Gastroesophageal sphincter (tissue), 4 donors: ENCODE data around the gene EML4. TPM values are rescaled to one million over a fixed set of nuclear protein-coding genes. Genes with fewer than 3 reads are reported as not detected.
A peak's percentile ranks its signal among the peaks of the same experiment; 100 is the strongest.

Source experiments
- ATAC-seq: fragments of 150-250 bp; one replicate; pipeline ENCODE4 v1.9.1; 2016; ENCODE audit warnings: mild to moderate bottlenecking, moderate library complexity
- H3K27ac ChIP-seq, 4 donors: fragments of 200-600 bp; sonication (generic) in 3 of 4; 1 replicate in 3 of 4; 2 replicates in 1 of 4; pipeline ENCODE4 v1.5.1; 2016 to 2019
- H3K27me3 ChIP-seq: fragments of 200-600 bp; sonication (generic); one replicate; pipeline ENCODE4 v1.5.1; 2019
- H3K36me3 ChIP-seq, 2 donors: fragments of 200-600 bp; sonication (generic); one replicate each; pipeline ENCODE4 v1.5.1; 2019; ENCODE audit warnings: control low read depth in 1 of 2
- H3K4me1 ChIP-seq, 3 donors: fragments of 200-600 bp; sonication (generic); 1 replicate in 2 of 3; 2 replicates in 1 of 3; pipeline ENCODE4 v1.5.1; 2016 to 2019; ENCODE audit warnings: control low read depth in 2 of 3
- H3K4me3 ChIP-seq, 2 donors: fragments of 200-600 bp; sonication (generic); one replicate each; pipeline ENCODE4 v1.5.1; 2019; ENCODE audit warnings: mild to moderate bottlenecking in 1 of 2, moderate library complexity in 1 of 2
- H3K9me3 ChIP-seq, 3 donors: fragments of 200-600 bp; sonication (generic); one replicate each; pipeline ENCODE4 v1.5.1; 2017 to 2019; ENCODE audit warnings: control low read depth in 2 of 3
- CTCF ChIP-seq, 4 experiments: fragments of 200-600 bp in 2 of 4; fragments of 450-650 bp in 2 of 4; sonication (generic) in 1 of 4; IDR thresholded peaks; one replicate each; pipeline ENCODE4 v1.5.1; 2017 to 2019; ENCODE audit warnings: antibody characterized with exemption in 4 of 4, mild to moderate bottlenecking in 2 of 4, moderate library complexity in 2 of 4
- EP300 ChIP-seq: sonication (generic); formaldehyde crosslinking; IDR thresholded peaks from one replicate; pipeline ENCODE4 v1.6.1; 2017; ENCODE audit warnings: antibody characterized with exemption, mild to moderate bottlenecking
- POLR2A ChIP-seq, 2 donors: fragments of 450-650 bp; IDR thresholded peaks; one replicate each; pipeline ENCODE4 v1.6.1; 2017; ENCODE audit warnings: antibody characterized with exemption in 2 of 2, mild to moderate bottlenecking in 2 of 2, moderate library complexity in 1 of 2
- POLR2AphosphoS5 ChIP-seq: sonication (generic); formaldehyde crosslinking; IDR thresholded peaks from one replicate; pipeline ENCODE4 v1.6.1; 2017; ENCODE audit warnings: antibody characterized with exemption
- WGBS, 2 donors: methylation state at CpG; one replicate each; pipeline ENCODE4 v1.1.5; 2018; ENCODE audit warnings: low coverage in 1 of 2; 5-methylcytosine and 5-hydroxymethylcytosine counted together
- total RNA-seq, 4 donors: library from RNA; depleted of rRNA; stranded (reverse); fragments of >200 nt; gene quantifications; one replicate each; pipeline ENCODE4 v1.1.0, GENCODE V29; 2016

The EML4 gene
- total RNA-seq, 4 donors from 2014 or later: 18.5 to 31.4 (median 23.7) TPM

GRCh38 chr2:42363413-42363812 lies 194.3 kb downstream of the EML4 start:
- H3K9me3 ChIP-seq: no peaks in the 10 kb centered on the region
- H3K36me3 ChIP-seq: no peaks in the 10 kb centered on the region
- ATAC-seq: no peak
- WGBS, 2 donors: 76 to 100% methylated on average over 1 to 3 of the region's 3 CpGs
- H3K27me3 ChIP-seq: no peaks in the 10 kb centered on the region
- no peak overlapping the region for H3K4me3 ChIP-seq
- TF ChIP-seq EP300: no peak
- no peak for TF ChIP-seq POLR2A (IDR thresholded peaks at IDR 0.05)
- no peak for TF ChIP-seq CTCF (IDR thresholded peaks at IDR 0.05)
- TF ChIP-seq POLR2AphosphoS5: no peak
- H3K4me1 ChIP-seq: peaks cover 0 to 27% (median 13%) of the 10 kb centered on the region in 3 donors
- no peak overlapping the region for H3K27ac ChIP-seq

- H3K4me3 ChIP-seq: no peak overlapping the region
- H3K9me3 ChIP-seq: no peaks in the 10 kb centered on the region
- TF ChIP-seq EP300: no peak
- TF ChIP-seq CTCF (IDR thresholded peaks at IDR 0.05): no peak
- no peak for TF ChIP-seq POLR2AphosphoS5
- TF ChIP-seq POLR2A (IDR thresholded peaks at IDR 0.05): no peak
- ATAC-seq: no peak
- 66 to 71% methylated on average over 2 to 3 of the region's 3 CpGs for WGBS, 2 donors
- H3K27me3 ChIP-seq: no peaks in the 10 kb centered on the region
- H3K36me3 ChIP-seq: no peaks in the 10 kb centered on the region
- peaks cover 0 to 15% (median 5%) of the 10 kb centered on the region in 3 donors for H3K4me1 ChIP-seq
- H3K27ac ChIP-seq: no peak overlapping the region
Observed at GRCh38 chr2:42364658-42365057, 195.5 kb downstream of the EML4 start.

GRCh38 chr2:42366411-42366810 lies 197.3 kb downstream of the EML4 start:
- no peak for ATAC-seq
- Histone ChIP-seq H3K4me3 (no peak overlapping the region), H3K27ac (no peak overlapping the region), H3K36me3 (no peaks in the 10 kb centered on the region), H3K4me1 (peaks cover 0 to 7% (median 0%) of the 10 kb centered on the region in 3 donors), H3K27me3 (no peaks in the 10 kb centered on the region), H3K9me3 (no peaks in the 10 kb centered on the region)
- TF ChIP-seq POLR2AphosphoS5 (no peak), CTCF (IDR thresholded peaks at IDR 0.05) (no peak), POLR2A (IDR thresholded peaks at IDR 0.05) (no peak), EP300 (no peak)

GRCh38 chr2:42367835-42368234 lies 198.7 kb downstream of the EML4 start:
- TF ChIP-seq POLR2AphosphoS5 (no peak), EP300 (no peak), CTCF (IDR thresholded peaks at IDR 0.05) (no peak), POLR2A (IDR thresholded peaks at IDR 0.05) (no peak)

GRCh38 chr2:42368817-42369531 lies 199.8 kb downstream of the EML4 start:
- 51 to 67% methylated on average over 5 to 7 of the region's 7 CpGs for WGBS, 2 donors
- Histone ChIP-seq H3K9me3 (no peaks in the 10 kb centered on the region), H3K36me3 (no peaks in the 10 kb centered on the region), H3K4me1 (no peaks in the 10 kb centered on the region), H3K4me3 (no peak overlapping the region), H3K27ac (peak overlapping the region in 2 of 4 donors; percentile 26 to 35), H3K27me3 (no peaks in the 10 kb centered on the region)
- TF ChIP-seq POLR2AphosphoS5 (no peak), EP300 (no peak), POLR2A (IDR thresholded peaks at IDR 0.05) (no peak), CTCF (IDR thresholded peaks at IDR 0.05) (no peak)
- no peak for ATAC-seq

More at GRCh38 chr2:42367835-42368234, 198.7 kb downstream of the EML4 start:
- Histone ChIP-seq H3K27me3 (no peaks in the 10 kb centered on the region), H3K4me1 (no peaks in the 10 kb centered on the region), H3K9me3 (no peaks in the 10 kb centered on the region), H3K27ac (no peak overlapping the region), H3K4me3 (no peak overlapping the region), H3K36me3 (no peaks in the 10 kb centered on the region)
- WGBS, 2 donors: 40 to 46% methylated on average over 3 of the region's 3 CpGs
- ATAC-seq: no peak
